AG04449 (cell line): ENCODE data around the gene LCE7A.

Source experiments
- CTCF ChIA-PET: fragments of 350-600 bp; formaldehyde crosslinking; extraction: SDS; loops from one replicate; lab custom pipeline; 2021; ENCODE audit warnings: antibody characterized with exemption; lab: Yijun Ruan, JAX
- POLR2A ChIA-PET: fragments of 400-600, 350-600 bp; formaldehyde crosslinking; extraction: SDS; loops from one replicate; lab custom pipeline; 2020; ENCODE audit warnings: antibody characterized with exemption, inconsistent platforms; lab: Yijun Ruan, JAX
- DNase-seq: peaks from one replicate; pipeline ENCODE4 v3.0.0-alpha.2; 2010; ENCODE audit warnings: low read depth, low spot score
- H3K4me3 ChIP-seq: 2 replicates; pipeline ENCODE4 v1.5.1; 2011; ENCODE audit warnings: low read depth, mild to moderate bottlenecking, control low read depth, low read length
- CTCF ChIP-seq: IDR thresholded peaks from one replicate; pipeline ENCODE4 v1.5.1; 2011; ENCODE audit warnings: mild to moderate bottlenecking, moderate library complexity, low read length, control low read depth, inconsistent platforms; ENCODE audit not compliant: insufficient read depth; ENCODE audit errors: missing control alignments

The LCE7A gene

DNA sequence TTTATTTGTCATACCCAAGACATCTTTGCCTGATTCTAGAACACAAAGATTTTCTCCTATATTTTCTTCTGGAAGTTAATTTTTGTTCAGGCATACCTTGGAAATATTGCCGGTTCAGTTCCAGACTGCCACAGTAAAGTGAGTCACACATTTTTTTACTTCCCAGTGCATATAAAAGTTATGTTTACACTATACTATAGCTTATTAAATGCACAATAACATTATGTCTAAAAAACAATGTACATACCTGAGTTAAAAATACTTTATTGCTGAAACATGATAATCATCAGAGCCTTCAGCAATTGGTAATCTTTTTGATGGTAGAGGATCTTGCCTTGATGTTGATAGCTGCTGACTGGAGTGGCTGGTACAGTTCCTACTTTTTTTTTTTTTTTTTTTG is 28.3 kb downstream of the LCE7A start:
- no peak overlapping the region for H3K4me3 ChIP-seq
- ChIA-PET POLR2A (no interaction called here), CTCF (interaction anchor here (1.0 to 6.2 kb wide), 3 partner anchors 9 to 37 kb away, joined by 4 to 42 read pairs (median 13); no protein-coding TSS in a partner anchor)
- DNase-seq: no peak
- TF ChIP-seq CTCF: no peak

GRCh38 chr1:152899027-152899426 is 39.2 kb downstream of the LCE7A start:
- DNase-seq: no peak
- POLR2A ChIA-PET: no interaction called here
- no peak overlapping the region for H3K4me3 ChIP-seq
- CTCF ChIA-PET: interaction anchor here (2.1 kb wide), 1 partner anchor 27 kb away, joined by 10 read pairs; no protein-coding TSS in a partner anchor
- no peak for TF ChIP-seq CTCF

- ChIA-PET CTCF (interaction anchor here (2.1 to 21.3 kb wide), 2 partner anchors 26 to 29 kb away, joined by 10 to 203 read pairs; no protein-coding TSS in a partner anchor), POLR2A (no interaction called here)
- TF ChIP-seq CTCF: no peak
- H3K4me3 ChIP-seq: no peak overlapping the region
- no peak for DNase-seq
Measured at GRCh38 chr1:152899883-152900282, 40.1 kb downstream of the LCE7A start.

GRCh38 chr1:152901631-152902030 is 41.8 kb downstream of the LCE7A start:
- no peak for TF ChIP-seq CTCF
- POLR2A ChIA-PET: no interaction called here
- CTCF ChIA-PET: interaction anchor here (1.7 to 21.3 kb wide), 2 partner anchors 24 to 31 kb away, joined by 9 to 203 read pairs; no protein-coding TSS in a partner anchor
- H3K4me3 ChIP-seq: no peak overlapping the region
- no peak for DNase-seq

GRCh38 chr1:152902636-152903035 is 42.8 kb downstream of the LCE7A start:
- no peak for TF ChIP-seq CTCF
- H3K4me3 ChIP-seq: no peak overlapping the region
- DNase-seq: no peak
- CTCF ChIA-PET: interaction anchor here (1.7 to 21.3 kb wide), 2 partner anchors 23 to 32 kb away, joined by 9 to 203 read pairs; no protein-coding TSS in a partner anchor
- POLR2A ChIA-PET: no interaction called here

GRCh38 chr1:152904688-152905440 is 45.1 kb downstream of the LCE7A start:
- ChIA-PET CTCF (interaction anchor here (21.3 kb wide), 1 partner anchor 34 kb away, joined by 203 read pairs; no protein-coding TSS in a partner anchor), POLR2A (no interaction called here)
- H3K4me3 ChIP-seq: no peak overlapping the region
- TF ChIP-seq CTCF: no peak
- no peak for DNase-seq
